AG09319 (cell line): Measurements from ENCODE around the gene SUPT4H1.
"Not testable (repeated sequence)": the region's sequence is repeated elsewhere in the genome, so short reads cannot be mapped to it uniquely, and the experiment has no call there.

Experiments used
- DNase-seq: peaks from one replicate; pipeline ENCODE4 v3.0.0-alpha.2; 2010; ENCODE audit warnings: low read depth; ENCODE audit errors: extremely low read depth
- CTCF ChIP-seq: IDR thresholded peaks from 2 replicates; pipeline ENCODE4 v1.5.1; 2011; ENCODE audit warnings: low read depth, mild to moderate bottlenecking, inconsistent platforms, low read length, moderate library complexity

Gene SUPT4H1

GRCh38 chr17:58344047-58344790 is 7.8 kb downstream of the SUPT4H1 start:
- no peak for TF ChIP-seq CTCF
- DNase-seq = no peak

- no peak for DNase-seq
- TF ChIP-seq CTCF = no peak
Observed at GRCh38 chr17:58343131-58343530, 8.9 kb downstream of the SUPT4H1 start.

GRCh38 chr17:58341861-58342475 is 10.0 kb downstream of the SUPT4H1 start:
- no peak for TF ChIP-seq CTCF
- DNase-seq = no peak

GRCh38 chr17:58341136-58341860 is 10.7 kb downstream of the SUPT4H1 start:
- not testable (repeated sequence) for DNase-seq

GRCh38 chr17:58340405-58340876 is 11.6 kb downstream of the SUPT4H1 start:
- no peak for TF ChIP-seq CTCF
- DNase-seq = no peak

- no peak for TF ChIP-seq CTCF
- no peak for DNase-seq
Observed at GRCh38 chr17:58339755-58340404, 12.1 kb downstream of the SUPT4H1 start.

- no peak for DNase-seq
- no peak for TF ChIP-seq CTCF
Observed at GRCh38 chr17:58338841-58339754, 12.9 kb downstream of the SUPT4H1 start.
